Measurements from ENCODE around the gene NECTIN4.
"Not testable (repeated sequence)": the region's sequence is repeated elsewhere in the genome, so short reads cannot be mapped to it uniquely, and the experiment has no call there.

Gene NECTIN4

GRCh38 chr1:161089251-161089924, at the start of gene NECTIN4:
Gene NECTIN4 (minus strand): TSS chr1:161089558. CDS start chr1:161089296, 262 bp downstream.
- DNase-seq, result peak; percentile 70

- DNase-seq, result no peak
Observed at GRCh38 chr1:161138431-161138830, 49.1 kb upstream of the NECTIN4 start.

- DNase-seq, result no peak
Observed at GRCh38 chr1:161137881-161138280, 48.5 kb upstream of the NECTIN4 start.

GRCh38 chr1:161133220-161133740, 43.9 kb upstream of the NECTIN4 start:
- no peak for DNase-seq

GRCh38 chr1:161132410-161133219, 43.3 kb upstream of the NECTIN4 start, which contains the start of gene DEDD:
Gene DEDD (minus strand): TSS chr1:161132667. CDS start chr1:161124462, 8,205 bp downstream.
- DNase-seq, result peak; percentile 95

- no peak for DNase-seq
Observed at GRCh38 chr1:161131523-161132409, 42.4 kb upstream of the NECTIN4 start.

- no peak for DNase-seq
Observed at GRCh38 chr1:161130266-161130665, 40.9 kb upstream of the NECTIN4 start.

GRCh38 chr1:161128591-161129420, 39.4 kb upstream of the NECTIN4 start:
- no peak for DNase-seq

- no peak for DNase-seq
Observed at GRCh38 chr1:161127649-161128048, 38.3 kb upstream of the NECTIN4 start.

GRCh38 chr1:161122967-161123366, 33.6 kb upstream of the NECTIN4 start:
- DNase-seq, result no peak

- DNase-seq, result peak; percentile 68
Observed at GRCh38 chr1:161121834-161122233, 32.5 kb upstream of the NECTIN4 start.

- no peak for DNase-seq
Observed at GRCh38 chr1:161121042-161121650, 31.8 kb upstream of the NECTIN4 start.

GRCh38 chr1:161119092-161119903, 29.9 kb upstream of the NECTIN4 start:
- DNase-seq, result peak; percentile 63

GRCh38 chr1:161117759-161118581, 28.6 kb upstream of the NECTIN4 start, which contains the start of the genes NIT1 and PFDN2:
Gene NIT1 (plus strand): TSS chr1:161118105. CDS start chr1:161118177, 72 bp downstream.
Gene PFDN2 (minus strand): TSS chr1:161118037. CDS start chr1:161118026, 11 bp downstream.
- DNase-seq, result peak; percentile 91

GRCh38 chr1:161115961-161116360, 26.6 kb upstream of the NECTIN4 start:
- not testable (repeated sequence) for DNase-seq

- DNase-seq, result peak; percentile 47
Observed at GRCh38 chr1:161115132-161115711, 25.9 kb upstream of the NECTIN4 start.

GRCh38 chr1:161114556-161114955, 25.2 kb upstream of the NECTIN4 start:
- DNase-seq, result no peak

GRCh38 chr1:161113915-161114314, 24.6 kb upstream of the NECTIN4 start:
- DNase-seq, result no peak

- DNase-seq, result peak; percentile 49
Observed at GRCh38 chr1:161111527-161111926, 22.2 kb upstream of the NECTIN4 start.
